NCI-H82 treated with DMSO at 0.1 percent for 48 hours (cell line): ENCODE results near the gene ZNF512.
"Not testable (repeated sequence)": the region's sequence is repeated elsewhere in the genome, so short reads cannot be mapped to it uniquely, and the experiment has no call there.

Experiments used
- DNase-seq: peaks from one replicate; lab custom pipeline; 2025; ENCODE audit not compliant: unreplicated experiment; lab: John Stamatoyannopoulos, UW

ZNF512 gene

GRCh38 chr2:27582129-27582694 is 630 bp upstream of the ZNF512 start:
- DNase-seq = no peak

DNA sequence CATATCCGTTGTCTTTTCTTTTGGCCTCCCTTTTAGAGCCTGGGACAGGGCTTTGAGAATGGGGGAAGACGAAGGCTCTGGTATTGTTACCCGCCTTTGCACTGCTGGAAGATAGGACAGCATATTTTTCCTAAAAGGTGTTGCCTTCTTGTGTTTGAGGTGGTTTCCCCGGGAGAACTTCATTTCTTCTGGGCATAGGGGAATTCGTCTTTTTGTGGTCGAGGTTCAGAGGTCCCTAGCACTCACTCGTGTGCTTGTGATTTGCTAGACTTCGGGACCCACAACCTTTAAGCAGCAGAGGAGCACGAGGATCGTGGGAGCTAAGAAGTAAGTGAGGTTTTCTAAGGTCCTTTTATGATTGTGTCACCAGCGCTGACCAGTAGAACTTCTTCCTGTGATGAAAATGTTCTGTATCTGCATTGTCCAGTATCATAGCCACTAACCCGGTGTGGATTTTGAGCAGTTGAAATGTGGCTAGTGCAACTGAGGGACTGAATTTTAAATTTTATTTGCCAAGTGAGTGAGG is 611 bp downstream of the ZNF512 start:
- no peak for DNase-seq

DNA sequence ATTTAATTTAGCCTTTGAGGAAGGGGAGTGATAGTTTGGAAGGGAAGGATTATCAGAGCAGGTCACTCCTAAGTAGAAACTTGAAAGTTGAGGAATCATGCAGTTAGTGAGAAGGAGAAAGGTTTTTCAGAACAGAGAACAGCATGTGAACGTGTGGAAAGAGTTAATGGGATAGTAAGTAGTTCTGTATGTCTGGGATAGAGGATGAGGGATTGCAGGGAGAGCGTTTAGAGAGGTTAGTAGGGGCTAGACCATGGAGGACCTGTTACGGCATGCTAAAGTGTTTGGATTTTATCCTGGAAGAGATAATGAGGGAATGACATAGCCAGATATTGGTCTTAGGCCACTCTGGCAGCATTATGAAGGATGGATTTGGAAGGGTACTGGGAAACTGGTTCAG is 1.8 kb downstream of the ZNF512 start:
- DNase-seq = no peak

- DNase-seq = no peak
These were observed 4.2 kb downstream of the ZNF512 start for GRCh38 chr2:27587025-27587424.

GRCh38 chr2:27588308-27588707 is 5.5 kb downstream of the ZNF512 start:
- DNase-seq = no peak

DNA sequence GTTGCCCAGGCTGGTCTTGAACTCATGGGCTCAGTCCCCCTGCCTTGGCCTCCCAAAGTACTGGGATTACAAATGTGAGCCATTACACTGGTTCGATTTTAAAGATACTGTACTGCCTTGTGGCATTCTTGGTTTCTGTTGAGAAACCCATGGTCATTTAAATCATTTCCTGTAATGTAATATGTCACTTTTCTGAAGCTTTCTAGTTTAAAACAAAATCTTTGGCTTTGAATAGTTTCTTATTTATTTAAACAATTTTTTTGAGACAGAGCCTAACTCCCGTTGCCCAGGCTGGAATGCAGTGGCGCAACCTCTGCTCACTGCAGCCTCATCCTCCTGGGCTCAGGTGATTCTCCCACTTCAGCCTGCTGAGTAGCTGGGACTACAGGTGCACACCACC is 8.9 kb downstream of the ZNF512 start:
- DNase-seq = no peak

GRCh38 chr2:27593240-27593639 is 10.4 kb downstream of the ZNF512 start:
- no peak for DNase-seq

GRCh38 chr2:27594020-27594703 is 11.3 kb downstream of the ZNF512 start:
- not testable (repeated sequence) for DNase-seq

DNA sequence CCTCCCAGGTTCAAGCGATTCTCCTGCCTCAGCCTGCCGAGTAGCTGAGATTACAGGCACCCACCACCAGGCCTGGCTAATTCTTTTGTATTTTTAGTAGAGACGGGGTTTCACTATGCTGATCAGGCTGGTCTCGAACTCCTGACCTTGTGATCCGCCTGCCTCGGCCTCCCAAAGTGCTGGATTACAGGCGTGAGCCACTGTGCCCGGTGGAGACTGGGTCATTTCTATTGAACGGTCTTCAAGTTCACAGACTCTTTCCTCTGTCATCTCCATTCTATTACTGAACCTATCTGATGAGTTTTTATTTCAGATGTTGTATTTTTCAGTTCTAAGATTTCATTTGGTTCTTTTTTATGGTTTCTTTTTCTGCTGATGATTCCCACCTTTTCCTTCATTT is 12.6 kb downstream of the ZNF512 start:
- DNase-seq = not testable (repeated sequence)

DNA sequence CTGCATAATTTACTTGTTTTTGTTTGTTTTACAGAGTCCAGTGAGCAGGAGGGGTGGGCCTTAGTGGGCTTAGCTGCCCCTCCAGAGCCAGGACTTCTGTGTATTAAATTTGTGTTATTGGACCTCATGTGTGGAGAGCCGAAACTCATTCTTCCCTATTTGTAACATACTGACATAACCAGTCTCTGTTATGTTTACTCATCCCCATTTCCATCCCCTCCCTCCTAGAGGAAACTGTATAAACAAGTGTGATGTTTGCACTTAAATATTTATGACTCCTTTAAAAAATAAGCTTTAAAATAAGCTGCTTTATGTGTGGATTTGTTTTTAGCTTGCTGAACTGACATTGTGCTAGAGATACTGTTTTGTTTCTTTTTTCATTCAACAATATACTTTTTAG is 13.8 kb downstream of the ZNF512 start:
- no peak for DNase-seq

DNA sequence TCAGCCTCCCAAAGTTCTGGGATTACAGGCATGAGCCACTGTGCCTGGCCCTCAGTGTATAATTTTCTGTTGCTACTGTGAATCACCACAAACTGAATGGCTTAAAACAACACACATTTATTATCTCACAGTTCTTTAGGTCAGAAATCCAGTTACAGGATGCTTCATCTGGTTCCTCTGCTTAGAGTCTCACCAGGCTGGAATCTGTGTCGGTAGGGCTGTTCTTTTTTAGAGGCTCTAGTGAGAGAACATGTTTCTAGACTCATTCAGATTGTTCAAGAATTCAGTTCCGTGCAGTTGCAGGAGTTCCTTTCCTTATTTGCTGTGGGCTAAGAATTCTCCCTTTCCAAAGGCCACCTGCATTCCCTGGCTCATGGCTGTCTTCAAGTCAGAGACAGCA is 23.8 kb downstream of the ZNF512 start:
- no peak for DNase-seq

- no peak for DNase-seq
These were observed 31.1 kb downstream of the ZNF512 start for GRCh38 chr2:27613985-27614384.

- DNase-seq = no peak
These were observed 32.5 kb downstream of the ZNF512 start for GRCh38 chr2:27615316-27615715.

GRCh38 chr2:27621524-27621923 is 38.7 kb downstream of the ZNF512 start:
- DNase-seq = no peak

DNA sequence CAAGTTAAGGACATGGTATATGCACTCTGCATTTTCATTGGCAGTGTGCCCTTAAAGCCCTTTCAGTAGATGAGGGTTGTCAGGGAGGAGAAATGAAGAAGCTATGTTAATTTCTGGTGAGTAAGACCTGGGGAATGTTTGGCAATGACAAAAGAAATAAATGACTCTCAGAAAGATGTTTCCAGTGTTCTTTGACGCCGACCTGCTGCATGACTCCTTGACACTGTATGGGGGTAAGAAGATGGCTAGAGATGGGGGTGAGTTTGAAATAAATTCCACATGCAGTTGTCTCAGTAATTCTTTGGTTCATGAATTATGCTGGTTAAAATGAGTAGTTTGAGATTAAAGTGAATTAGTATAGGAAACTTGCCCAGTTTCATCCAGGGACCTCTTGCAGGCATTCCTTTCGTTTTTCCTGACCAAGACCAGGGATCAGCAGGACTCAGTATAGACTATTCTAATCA is 40.1 kb downstream of the ZNF512 start:
- DNase-seq = no peak

DNA sequence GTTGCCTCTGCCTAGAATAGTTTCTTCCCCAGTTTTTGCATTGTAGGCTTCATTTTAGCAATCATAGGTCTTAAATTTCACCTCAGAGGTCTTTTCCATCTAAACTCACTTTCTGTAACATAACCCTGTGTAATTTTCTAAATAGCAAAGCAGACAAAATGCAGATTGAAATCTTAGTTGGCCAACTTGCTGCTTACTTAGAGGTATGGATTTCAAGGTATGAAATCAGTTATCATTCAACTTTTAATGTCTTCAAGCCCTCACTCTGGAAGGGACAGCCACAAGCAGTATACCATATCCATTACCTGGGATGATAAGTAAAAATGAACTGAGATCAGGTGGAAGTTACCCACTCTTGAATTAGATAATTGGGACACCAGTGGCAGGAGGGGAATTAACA is 42.1 kb downstream of the ZNF512 start:
- no peak for DNase-seq

DNA sequence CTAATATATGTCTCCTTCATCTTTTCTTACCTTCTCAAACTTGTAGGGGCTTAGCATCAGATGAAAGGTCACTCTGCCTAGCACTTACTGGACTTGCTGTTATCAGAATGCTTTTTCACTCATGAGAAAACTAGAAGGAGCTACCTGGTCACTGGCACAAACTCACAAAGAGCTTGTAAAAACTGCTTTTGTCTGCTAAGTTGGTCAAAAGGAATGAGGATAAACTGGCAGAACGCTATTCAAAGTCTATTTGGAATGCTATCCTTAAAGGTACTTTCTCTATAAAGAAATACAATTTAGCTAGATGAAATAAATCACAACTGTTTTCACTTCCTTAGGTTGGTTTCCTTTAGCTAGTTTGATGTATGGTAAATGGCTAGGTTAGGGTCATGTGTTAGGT is 43.5 kb downstream of the ZNF512 start:
- not testable (repeated sequence) for DNase-seq

DNA sequence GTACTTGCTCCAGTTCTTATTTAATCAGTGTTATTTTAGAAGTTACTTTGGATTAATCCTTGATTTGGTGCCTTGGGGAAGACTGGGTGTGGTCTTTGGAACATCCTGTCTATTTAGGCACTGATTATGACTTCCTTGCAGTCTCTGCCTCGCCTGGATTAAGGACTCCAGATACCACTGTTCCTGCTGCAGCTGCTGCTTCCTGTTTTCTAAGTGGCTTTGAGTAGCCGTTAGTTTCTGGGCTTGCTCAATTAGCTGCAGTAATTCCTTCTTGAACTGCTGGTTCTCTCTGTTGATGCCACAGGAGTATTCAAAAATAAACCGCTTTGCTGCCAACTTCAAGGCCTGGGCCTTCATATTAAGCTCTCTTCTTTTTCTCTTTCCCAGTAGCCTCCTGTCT is 44.1 kb downstream of the ZNF512 start:
- peak; percentile 58 for DNase-seq

DNA sequence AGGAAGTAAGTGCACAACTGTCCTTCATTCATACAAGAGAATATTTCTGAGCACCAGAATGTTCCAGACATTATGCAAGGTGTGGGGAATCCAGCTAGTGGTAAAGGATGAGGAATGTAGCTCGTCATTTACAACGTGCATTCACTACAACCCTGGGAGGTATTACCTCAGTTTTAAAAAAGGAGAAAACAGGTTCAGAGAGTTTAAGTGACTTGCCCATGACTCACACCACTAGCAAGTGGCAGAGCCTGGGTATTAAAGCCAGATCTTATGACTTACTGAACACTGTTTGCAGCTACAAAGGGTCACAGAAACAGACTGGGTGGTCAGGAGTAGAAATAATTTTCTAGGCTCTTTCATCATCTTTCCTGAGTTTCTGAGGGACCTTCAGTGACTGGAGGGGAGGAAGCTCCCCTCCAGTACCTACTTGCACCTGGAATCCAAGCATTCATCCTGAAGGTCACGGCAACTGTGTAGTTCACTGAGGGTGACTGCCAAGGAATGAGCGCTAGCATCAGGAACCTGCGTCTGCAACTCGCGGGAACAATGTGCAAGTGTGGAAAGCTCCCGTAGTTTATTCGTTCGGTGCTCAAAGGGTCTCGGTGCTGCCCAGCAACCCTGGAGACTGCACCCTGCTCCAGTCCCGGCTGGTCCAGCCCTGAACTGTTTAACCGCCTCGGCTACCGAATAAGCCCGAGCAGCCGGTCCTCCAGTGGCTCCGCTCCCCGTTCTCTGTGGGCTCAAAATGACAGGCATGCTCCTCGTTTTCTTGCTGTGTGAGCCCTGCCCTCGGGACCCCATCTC is 45.3 kb downstream of the ZNF512 start:
- no peak for DNase-seq

DNA sequence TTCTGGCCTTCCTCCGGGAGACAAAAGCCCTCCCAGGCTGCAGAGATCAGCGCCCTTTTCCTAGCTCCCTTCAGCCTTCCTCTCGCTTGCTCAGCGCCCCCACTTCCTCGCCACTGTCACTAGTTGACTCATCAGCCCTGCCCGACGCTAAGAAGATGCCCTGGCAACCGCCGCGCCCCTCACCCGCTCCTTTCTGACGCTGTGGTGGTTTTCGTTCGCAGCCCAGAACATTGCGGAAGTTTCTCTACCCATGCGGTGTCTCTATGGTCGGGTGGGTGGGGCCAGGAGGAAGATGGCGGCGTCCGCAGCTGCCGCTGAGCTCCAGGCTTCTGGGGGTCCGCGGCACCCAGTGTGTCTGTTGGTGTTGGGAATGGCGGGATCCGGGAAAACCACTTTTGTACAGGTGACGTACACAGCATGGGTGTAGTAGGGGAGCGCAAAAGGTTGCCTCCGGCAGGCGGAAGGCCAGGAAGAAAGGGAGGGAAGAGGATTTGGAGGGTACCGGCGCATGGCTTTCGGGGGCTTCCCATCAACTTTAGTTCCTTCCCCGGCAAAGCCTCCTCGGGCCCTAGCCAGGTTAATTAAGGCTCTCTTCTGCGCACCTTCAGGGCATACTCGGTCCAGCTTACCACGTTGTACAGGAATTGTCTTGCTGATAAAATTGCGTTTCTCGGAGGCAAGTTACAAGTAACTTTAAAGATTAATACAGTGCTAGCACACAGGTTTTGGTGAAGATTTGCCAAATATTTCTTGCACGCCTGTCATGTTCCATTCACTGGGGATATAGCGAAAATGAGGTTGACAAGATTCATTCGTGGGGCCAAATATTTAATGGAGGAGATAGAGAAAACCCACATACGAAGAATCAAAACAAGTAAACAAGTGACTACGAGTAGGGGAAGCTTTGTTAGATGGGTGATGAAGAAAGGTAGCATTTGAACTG is 46.2 kb downstream of the ZNF512 start, which contains the start of the genes CCDC121 and GPN1:
TSS of gene CCDC121 (minus strand) at position 246 of the 943 bp plus-strand sequence. CDS start 1,213 bp downstream, outside the sequence.
TSS of gene GPN1 (plus strand) at position 284 of the 943 bp plus-strand sequence. CDS start at position 293, 9 bp downstream.
- DNase-seq = peak; percentile 63
